Smooth muscle cell of the pulmonary artery (primary cell): ENCODE measurements around the gene COX7C. TPM values are rescaled to one million over a fixed set of nuclear protein-coding genes. Genes with fewer than 3 reads are reported as not detected.

Experiments
- total RNA-seq: library from RNA; depleted of rRNA; stranded (reverse); fragments of >200 nt; gene quantifications from 2 replicates; pipeline ENCODE4 v1.2.3, GENCODE V29; 2014

COX7C gene, protein sequence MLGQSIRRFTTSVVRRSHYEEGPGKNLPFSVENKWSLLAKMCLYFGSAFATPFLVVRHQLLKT
- total RNA-seq: 123 and 180 TPM in 2 replicates

DNA sequence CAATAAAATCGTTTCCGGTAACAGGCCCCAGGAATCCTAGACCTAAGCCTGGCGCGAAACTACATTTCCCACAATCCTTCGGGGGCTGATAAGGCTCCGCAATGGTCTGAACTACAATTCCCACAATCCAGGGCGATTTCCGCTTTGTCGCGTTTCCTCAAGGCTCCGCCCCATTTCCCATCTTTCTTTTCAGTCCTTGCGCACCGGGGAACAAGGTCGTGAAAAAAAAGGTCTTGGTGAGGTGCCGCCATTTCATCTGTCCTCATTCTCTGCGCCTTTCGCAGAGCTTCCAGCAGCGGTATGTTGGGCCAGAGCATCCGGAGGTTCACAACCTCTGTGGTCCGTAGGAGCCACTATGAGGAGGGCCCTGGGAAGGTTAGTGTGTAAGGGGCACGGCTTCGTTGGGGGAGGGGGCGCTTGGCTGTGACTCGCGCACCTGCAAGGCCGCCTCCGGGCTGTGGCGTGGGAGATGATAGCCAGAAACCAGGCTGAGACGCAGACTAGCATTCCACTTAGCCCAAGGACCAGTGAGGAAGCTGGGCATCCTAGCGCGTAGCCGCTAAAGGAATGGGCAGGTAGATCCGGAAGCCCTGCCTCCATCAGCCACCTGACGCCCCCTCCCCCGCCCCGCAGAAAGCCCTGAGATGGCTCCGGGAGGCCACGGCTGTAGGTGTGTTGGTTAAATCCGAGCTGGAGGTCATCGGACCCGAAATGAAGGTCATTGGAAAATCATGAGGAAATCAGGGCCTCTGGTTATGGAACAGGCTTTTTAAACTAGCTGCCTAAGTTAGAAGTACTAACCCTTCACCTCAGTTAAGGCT lies at the start of gene COX7C:
Gene COX7C, plus strand, starts transcription at position 186 of the 821 bp plus-strand sequence. Its CDS starts 115 bp downstream, at position 301.

